Hepatocyte (in vitro differentiated cells): ENCODE results near the gene DDX41.

Experiments
- EZH2 ChIP-seq: fragments of 200-600 bp; sonication (generic); IDR thresholded peaks from 2 replicates; pipeline ENCODE4 v1.6.1; 2016; ENCODE audit warnings: antibody characterized with exemption, mild to moderate bottlenecking, borderline replicate concordance
- EZH2phosphoT487 ChIP-seq: fragments of 200-600 bp; sonication (generic); IDR thresholded peaks from one replicate; pipeline ENCODE4 v1.6.1; 2018; ENCODE audit warnings: antibody characterized with exemption, mild to moderate bottlenecking, low read depth, moderate library complexity; ENCODE audit not compliant: unreplicated experiment, severe bottlenecking
- TF ChIP-seq, protein P1 (sequence below): fragments of 200-600 bp; sonication (generic); IDR thresholded peaks from 2 replicates; pipeline ENCODE4 v1.5.1; 2016; ENCODE audit warnings: antibody characterized with exemption, mild to moderate bottlenecking; ENCODE audit not compliant: poor library complexity

DNA sequence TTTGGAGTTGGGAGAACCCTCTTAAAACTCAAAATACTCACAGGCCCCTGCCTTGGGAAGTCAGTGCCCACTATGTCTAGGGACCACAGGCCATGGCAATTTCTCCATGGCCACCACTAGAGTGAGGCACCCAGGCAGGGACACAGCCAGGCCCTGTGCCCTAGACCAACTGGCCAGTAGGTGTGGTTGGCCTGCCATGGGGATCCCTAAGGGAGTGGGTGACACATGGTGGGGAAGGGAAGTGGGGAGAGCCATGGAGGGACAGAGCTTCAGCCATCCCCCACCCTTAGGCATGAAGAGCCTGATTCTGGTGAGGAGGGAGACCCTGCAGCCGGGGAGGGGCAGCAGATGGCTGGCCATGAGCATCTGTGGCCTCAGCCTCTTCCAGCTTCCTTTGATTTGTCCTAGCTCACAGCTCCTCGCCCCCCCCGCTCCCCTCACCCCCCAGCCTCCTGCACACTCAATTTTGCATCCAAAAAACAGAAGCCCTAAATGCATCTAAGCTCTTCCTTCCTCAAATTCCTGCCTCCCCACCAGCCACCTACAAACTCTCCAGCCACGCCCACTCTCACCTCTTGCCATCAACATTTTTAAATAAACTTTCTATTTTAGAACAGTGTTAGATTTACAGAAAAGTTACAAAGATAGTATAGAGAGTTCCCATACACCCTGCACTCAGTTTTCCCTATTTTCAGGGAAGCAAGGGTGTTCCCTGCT lies 41.8 kb downstream of the DDX41 start:
- TF ChIP-seq, protein P1, sequence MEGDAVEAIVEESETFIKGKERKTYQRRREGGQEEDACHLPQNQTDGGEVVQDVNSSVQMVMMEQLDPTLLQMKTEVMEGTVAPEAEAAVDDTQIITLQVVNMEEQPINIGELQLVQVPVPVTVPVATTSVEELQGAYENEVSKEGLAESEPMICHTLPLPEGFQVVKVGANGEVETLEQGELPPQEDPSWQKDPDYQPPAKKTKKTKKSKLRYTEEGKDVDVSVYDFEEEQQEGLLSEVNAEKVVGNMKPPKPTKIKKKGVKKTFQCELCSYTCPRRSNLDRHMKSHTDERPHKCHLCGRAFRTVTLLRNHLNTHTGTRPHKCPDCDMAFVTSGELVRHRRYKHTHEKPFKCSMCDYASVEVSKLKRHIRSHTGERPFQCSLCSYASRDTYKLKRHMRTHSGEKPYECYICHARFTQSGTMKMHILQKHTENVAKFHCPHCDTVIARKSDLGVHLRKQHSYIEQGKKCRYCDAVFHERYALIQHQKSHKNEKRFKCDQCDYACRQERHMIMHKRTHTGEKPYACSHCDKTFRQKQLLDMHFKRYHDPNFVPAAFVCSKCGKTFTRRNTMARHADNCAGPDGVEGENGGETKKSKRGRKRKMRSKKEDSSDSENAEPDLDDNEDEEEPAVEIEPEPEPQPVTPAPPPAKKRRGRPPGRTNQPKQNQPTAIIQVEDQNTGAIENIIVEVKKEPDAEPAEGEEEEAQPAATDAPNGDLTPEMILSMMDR = no peak
- no peak for TF ChIP-seq EZH2
- TF ChIP-seq EZH2phosphoT487 = no peak
